ENCODE measurements around the gene CNIH4. TPM values are rescaled to one million over a fixed set of nuclear protein-coding genes. Genes with fewer than 3 reads are reported as not detected.
"Not testable (repeated sequence)": the region's sequence is repeated elsewhere in the genome, so short reads cannot be mapped to it uniquely, and the experiment has no call there.

The CNIH4 gene
- total RNA-seq, 1 donor = 39.6 TPM

- H3K27me3 ChIP-seq (ENCODE audit: insufficient read depth, low read length) = no peaks in the 10 kb centered on the region
- H3K9me3 ChIP-seq (ENCODE audit: low read depth, low read length) = no peaks in the 10 kb centered on the region
- peaks cover 17% of the 10 kb centered on the region for H3K4me1 ChIP-seq (ENCODE audit: insufficient read depth, low read length)
- H3K4me3 ChIP-seq (ENCODE audit: low read length) = no peak overlapping the region
Measured at GRCh38 chr1:224333939-224334786, 22.5 kb upstream of the CNIH4 start.

- Histone ChIP-seq H3K4me3 (ENCODE audit: low read length) (no peak overlapping the region), H3K9me3 (ENCODE audit: low read depth, low read length) (no peaks in the 10 kb centered on the region), H3K4me1 (ENCODE audit: insufficient read depth, low read length) (peaks cover 7% of the 10 kb centered on the region), H3K27me3 (ENCODE audit: insufficient read depth, low read length) (no peaks in the 10 kb centered on the region)
Measured at GRCh38 chr1:224338150-224338838, 18.4 kb upstream of the CNIH4 start.

- H3K9me3 ChIP-seq (ENCODE audit: low read depth, low read length) = peaks cover 8% of the 10 kb centered on the region
- H3K4me3 ChIP-seq (ENCODE audit: low read length) = no peak overlapping the region
- no peaks in the 10 kb centered on the region for H3K27me3 ChIP-seq (ENCODE audit: insufficient read depth, low read length)
- peaks cover 7% of the 10 kb centered on the region for H3K4me1 ChIP-seq (ENCODE audit: insufficient read depth, low read length)
Measured at GRCh38 chr1:224339442-224340033, 17.1 kb upstream of the CNIH4 start.

GRCh38 chr1:224340453-224341384, 16.0 kb upstream of the CNIH4 start:
- peak overlapping the region; percentile 38 for H3K4me3 ChIP-seq (ENCODE audit: low read length)
- not testable (repeated sequence) for H3K27me3 ChIP-seq (ENCODE audit: insufficient read depth, low read length); H3K9me3 ChIP-seq (ENCODE audit: low read depth, low read length); H3K4me1 ChIP-seq (ENCODE audit: insufficient read depth, low read length)

DNA sequence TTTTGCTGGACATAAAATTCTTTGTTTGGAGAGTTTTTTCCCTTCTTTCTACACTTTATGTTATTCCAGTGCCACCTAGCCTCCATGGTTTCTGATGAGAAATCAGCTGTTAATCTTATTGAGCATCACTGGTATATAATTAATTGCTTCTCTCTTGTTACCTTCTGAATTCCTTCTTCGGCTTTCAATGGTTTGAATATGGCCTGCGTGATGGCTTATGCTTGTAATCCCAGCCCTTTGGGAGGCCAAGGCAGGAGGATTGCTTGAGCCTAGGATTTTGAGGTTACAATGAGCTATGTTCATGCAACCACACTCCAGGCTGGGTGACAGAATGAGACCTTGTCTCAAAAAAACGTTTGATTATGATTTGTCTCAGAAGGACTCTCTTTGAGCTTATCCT, 13.0 kb upstream of the CNIH4 start:
- H3K4me3 ChIP-seq (ENCODE audit: low read length) = no peak overlapping the region
- H3K9me3 ChIP-seq (ENCODE audit: low read depth, low read length) = peaks cover 8% of the 10 kb centered on the region
- H3K27me3 ChIP-seq (ENCODE audit: insufficient read depth, low read length) = no peaks in the 10 kb centered on the region

GRCh38 chr1:224348137-224348536, 8.5 kb upstream of the CNIH4 start:
- Histone ChIP-seq H3K4me1 (ENCODE audit: insufficient read depth, low read length) (no peaks in the 10 kb centered on the region), H3K4me3 (ENCODE audit: low read length) (no peak overlapping the region), H3K27me3 (ENCODE audit: insufficient read depth, low read length) (no peaks in the 10 kb centered on the region), H3K9me3 (ENCODE audit: low read depth, low read length) (peaks cover 8% of the 10 kb centered on the region)

More for the DNA sequence above, 13.0 kb upstream of the CNIH4 start:
- peaks cover 7% of the 10 kb centered on the region for H3K4me1 ChIP-seq (ENCODE audit: insufficient read depth, low read length)

DNA sequence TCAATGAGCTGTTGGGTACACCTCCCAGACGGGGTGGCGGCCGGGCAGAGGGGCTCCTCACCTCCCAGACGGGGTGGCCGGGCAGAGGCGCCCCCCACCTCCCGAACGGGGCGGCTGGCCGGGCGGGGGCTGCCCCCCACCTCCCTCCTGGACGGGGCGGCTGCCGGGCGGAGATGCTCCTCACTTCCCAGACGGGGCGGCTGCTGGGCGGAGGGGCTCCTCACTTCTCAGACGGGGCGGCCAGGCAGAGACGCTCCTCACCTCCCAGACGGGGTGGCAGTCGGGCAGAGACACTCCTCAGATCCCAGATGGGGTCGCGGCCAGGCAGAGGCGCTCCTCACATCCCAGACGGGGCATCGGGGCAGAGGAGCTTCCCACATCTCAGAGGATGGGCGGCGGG, 7.0 kb upstream of the CNIH4 start:
- H3K9me3 ChIP-seq (ENCODE audit: low read depth, low read length); H3K4me3 ChIP-seq (ENCODE audit: low read length); H3K4me1 ChIP-seq (ENCODE audit: insufficient read depth, low read length); H3K27me3 ChIP-seq (ENCODE audit: insufficient read depth, low read length): not testable (repeated sequence)

DNA sequence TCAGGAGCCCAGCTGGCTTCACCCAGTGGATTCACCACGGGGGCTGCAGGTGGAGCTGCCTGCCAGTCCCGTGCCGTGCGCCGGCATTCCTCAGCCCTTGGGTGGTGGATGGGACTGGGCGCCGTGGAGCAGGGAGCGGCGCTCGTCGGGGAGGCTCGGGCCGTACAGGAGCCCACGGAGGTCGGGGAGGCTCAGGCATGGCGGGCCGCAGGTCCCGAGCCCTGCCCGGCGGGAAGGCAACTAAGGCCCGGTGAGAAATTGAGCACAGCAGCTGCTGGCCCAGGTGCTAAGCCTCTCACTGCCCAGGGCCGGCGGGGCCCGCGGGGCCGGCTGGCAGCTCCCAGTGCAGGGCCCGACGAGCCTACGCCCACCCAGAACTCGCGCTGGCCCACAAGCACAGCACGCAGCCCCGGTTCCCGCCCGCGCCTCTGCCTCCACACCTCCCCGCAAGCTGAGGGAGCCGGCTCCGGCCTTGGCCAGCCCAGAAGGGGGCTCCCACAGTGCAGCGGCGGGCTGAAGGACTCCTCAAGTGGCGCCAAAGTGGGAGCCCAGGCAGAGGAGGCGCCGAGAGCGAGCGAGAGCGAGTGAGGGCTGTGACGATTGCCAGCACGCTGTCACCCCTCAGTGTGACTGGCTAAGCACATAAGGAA, 4.1 kb upstream of the CNIH4 start:
- not testable (repeated sequence) for H3K27me3 ChIP-seq (ENCODE audit: insufficient read depth, low read length); H3K4me3 ChIP-seq (ENCODE audit: low read length); H3K9me3 ChIP-seq (ENCODE audit: low read depth, low read length); H3K4me1 ChIP-seq (ENCODE audit: insufficient read depth, low read length)

DNA sequence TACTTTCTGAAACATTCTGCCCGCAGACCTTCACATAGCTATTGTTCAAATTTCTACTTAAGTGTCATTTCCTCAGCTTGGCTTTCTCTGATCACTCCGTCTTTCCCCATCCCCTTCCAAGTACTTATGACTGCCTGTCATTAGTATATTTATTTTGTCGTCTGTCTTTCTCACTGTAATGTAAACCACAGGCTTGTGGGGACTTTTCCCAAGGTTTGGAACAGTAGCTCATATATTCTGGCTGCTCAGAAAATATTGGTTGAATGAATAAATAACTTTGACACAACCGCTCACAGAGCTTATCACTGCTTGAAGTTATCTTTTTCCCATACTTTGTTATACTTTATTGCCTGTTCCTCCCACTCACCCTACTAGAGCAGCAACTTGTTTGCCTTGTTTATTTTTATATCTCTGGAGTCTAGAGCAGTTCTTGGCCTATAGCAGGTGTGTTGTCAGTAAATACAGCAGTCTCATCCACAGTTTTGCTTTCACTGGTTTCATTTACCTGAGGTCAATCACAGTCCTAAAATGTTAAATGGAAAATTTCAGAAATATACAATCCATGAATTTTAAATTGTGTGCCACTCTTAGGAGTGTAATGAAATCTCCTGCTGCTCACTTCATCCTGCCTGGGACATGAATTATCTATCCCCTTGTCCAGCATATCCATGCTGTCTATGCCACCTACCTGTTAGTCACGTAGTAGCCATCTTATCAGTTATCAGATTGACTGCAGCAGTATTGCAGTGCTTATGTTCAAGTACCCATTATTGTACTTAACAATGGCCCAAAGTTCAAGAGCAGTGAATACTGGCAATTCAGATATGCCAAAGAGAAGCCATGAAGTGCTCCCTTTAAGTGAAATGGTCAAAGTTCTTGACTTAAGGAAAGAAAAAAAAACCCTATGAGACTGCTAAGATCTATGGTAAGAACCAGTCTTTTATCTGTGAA, 2.4 kb upstream of the CNIH4 start:
- Histone ChIP-seq H3K4me3 (ENCODE audit: low read length) (no peak overlapping the region), H3K4me1 (ENCODE audit: insufficient read depth, low read length) (peaks cover 26% of the 10 kb centered on the region), H3K27me3 (ENCODE audit: insufficient read depth, low read length) (no peaks in the 10 kb centered on the region), H3K9me3 (ENCODE audit: low read depth, low read length) (no peaks in the 10 kb centered on the region)

DNA sequence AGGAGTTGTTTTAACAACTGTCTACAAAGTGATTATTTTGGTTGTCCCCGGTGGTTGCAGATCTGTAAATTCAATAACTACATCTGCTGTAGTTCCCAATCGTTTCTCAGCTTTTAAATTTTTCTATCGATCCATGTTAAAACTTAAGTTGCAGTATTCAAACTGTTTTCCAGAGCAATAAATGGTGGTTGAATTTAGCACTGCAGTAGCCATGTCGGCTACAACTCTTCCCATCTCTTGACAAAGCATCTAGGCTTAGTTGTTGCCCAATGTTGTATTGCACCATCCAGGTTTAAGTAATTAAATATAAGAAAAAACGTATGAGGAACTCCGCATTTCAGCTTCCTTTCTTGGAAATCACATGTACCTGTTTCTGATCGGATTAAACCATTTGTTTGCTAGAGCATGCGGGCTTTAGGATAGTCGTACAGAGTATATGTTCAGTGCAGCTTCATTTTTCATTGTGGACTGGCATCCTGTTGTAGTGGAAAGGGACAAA, 996 bp downstream of the CNIH4 start:
- Histone ChIP-seq H3K27me3 (ENCODE audit: insufficient read depth, low read length) (no peaks in the 10 kb centered on the region), H3K4me3 (ENCODE audit: low read length) (peak overlapping the region; percentile 57), H3K9me3 (ENCODE audit: low read depth, low read length) (no peaks in the 10 kb centered on the region), H3K4me1 (ENCODE audit: insufficient read depth, low read length) (peaks cover 38% of the 10 kb centered on the region)

DNA sequence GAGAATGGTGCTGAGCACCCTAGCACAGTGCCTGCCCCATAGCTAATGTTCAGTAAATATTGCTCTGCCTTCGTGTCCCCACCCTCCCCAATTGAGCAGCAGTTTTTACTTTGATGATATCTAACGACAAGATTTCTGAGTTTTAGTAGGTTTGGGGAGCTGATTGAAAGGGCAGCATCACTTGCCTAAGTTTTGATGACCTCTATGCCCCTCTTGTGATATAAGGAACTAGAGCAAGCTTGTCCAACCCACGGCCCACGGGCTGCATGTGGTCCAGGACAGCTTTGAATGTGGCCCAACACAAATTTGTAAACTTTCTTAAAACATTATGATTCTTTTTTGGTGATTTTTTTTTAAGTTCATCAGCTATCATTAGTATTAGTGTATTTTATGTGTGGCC, 1.6 kb downstream of the CNIH4 start:
- H3K27me3 ChIP-seq (ENCODE audit: insufficient read depth, low read length) = no peaks in the 10 kb centered on the region
- H3K9me3 ChIP-seq (ENCODE audit: low read depth, low read length) = no peaks in the 10 kb centered on the region
- H3K4me1 ChIP-seq (ENCODE audit: insufficient read depth, low read length) = peaks cover 41% of the 10 kb centered on the region
- no peak overlapping the region for H3K4me3 ChIP-seq (ENCODE audit: low read length)

DNA sequence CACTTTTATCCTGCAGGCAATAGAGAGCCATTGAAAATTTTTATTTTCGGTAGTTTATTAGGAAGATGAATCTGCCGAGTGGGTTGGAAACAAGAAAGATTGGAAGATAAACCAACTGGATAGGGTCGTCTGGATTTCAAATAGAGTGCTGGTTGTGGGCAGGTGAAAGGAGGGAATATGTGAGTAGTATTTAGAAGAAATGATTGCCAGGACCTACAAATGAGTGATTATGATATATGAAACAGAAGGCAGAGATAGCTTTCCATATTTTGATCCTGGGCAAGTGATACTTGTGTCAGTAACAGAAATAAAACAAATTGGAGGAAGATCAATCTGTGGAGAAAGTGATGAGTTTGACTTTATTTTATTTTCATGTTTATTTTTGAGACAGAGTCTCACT, 2.5 kb downstream of the CNIH4 start:
- Histone ChIP-seq H3K4me1 (ENCODE audit: insufficient read depth, low read length) (peaks cover 47% of the 10 kb centered on the region), H3K27me3 (ENCODE audit: insufficient read depth, low read length) (no peaks in the 10 kb centered on the region), H3K9me3 (ENCODE audit: low read depth, low read length) (no peaks in the 10 kb centered on the region), H3K4me3 (ENCODE audit: low read length) (no peak overlapping the region)

DNA sequence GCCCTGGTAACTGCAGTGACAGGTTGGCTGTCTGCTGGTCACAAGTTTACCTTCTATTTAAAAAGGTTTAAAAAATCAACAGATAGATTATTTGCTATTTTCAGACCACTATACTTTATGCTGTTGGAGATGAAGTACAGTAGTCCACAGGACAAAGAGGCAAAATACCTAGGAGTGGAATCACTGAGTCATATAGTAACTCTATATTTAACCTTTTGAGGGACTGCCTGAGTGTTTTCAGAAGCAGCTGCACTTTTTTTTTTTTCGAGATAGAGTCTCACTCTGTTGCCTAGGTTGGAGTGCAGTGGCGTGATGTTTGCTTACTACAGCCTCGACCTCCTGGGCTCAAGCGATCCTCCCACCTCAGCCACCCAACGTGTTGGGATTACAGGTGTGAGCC, 11.7 kb downstream of the CNIH4 start:
- Histone ChIP-seq H3K4me1 (ENCODE audit: insufficient read depth, low read length) (peaks cover 6% of the 10 kb centered on the region), H3K9me3 (ENCODE audit: low read depth, low read length) (no peaks in the 10 kb centered on the region), H3K27me3 (ENCODE audit: insufficient read depth, low read length) (no peaks in the 10 kb centered on the region), H3K4me3 (ENCODE audit: low read length) (no peak overlapping the region)

All from mononuclear cell (primary cell).